H1 (cell line): ENCODE measurements around the gene JMJD8. TPM values are rescaled to one million over a fixed set of nuclear protein-coding genes. Genes with fewer than 3 reads are reported as not detected.

ENCODE experiments used
- CTCF ChIA-PET: fragments of 300-600 bp; sonication (Branson Sonifier 250); formaldehyde crosslinking; loops from one replicate; lab custom pipeline; 2021; ENCODE audit not compliant: partially characterized antibody; lab: Charles Lee
- POLR2A ChIA-PET: fragments of 300-600 bp; sonication (Branson Sonifier 250); formaldehyde crosslinking; loops from one replicate; lab custom pipeline; 2021; ENCODE audit warnings: inconsistent platforms; ENCODE audit not compliant: partially characterized antibody; lab: Charles Lee
- DNase-seq, 2 experiments: peaks; one replicate each; pipeline versions ENCODE4 v3.0.0 to v3.0.0-alpha.2; 2010 to 2022; ENCODE audit warnings: low spot score in 2 of 2, low read depth in 1 of 2, mixed read lengths in 1 of 2
- FAIRE-seq: peaks from 2 replicates; lab custom pipeline; 2011; peaks lifted over from hg19 to GRCh38; lab: Jason Lieb, UNC
- H2AFZ ChIP-seq: 2 replicates; pipeline ENCODE4 v1.8.1; 2012; ENCODE audit warnings: low read length, inconsistent platforms
- H2AK5ac ChIP-seq: 2 replicates; pipeline ENCODE4 v1.6.1; 2013; ENCODE audit warnings: low read depth, low read length
- H2BK120ac ChIP-seq: replicated peaks from 2 replicates; pipeline ENCODE3; 2013; ENCODE audit warnings: low read depth, low read length, inconsistent platforms
- H2BK12ac ChIP-seq: 2 replicates; pipeline ENCODE4 v1.6.1; 2013; ENCODE audit warnings: low read depth, low read length
- H2BK15ac ChIP-seq: 2 replicates; pipeline ENCODE4 v1.6.1; 2013; ENCODE audit warnings: low read length
- H2BK20ac ChIP-seq: 2 replicates; pipeline ENCODE4 v1.6.1; 2013; ENCODE audit warnings: low read length
- H2BK5ac ChIP-seq: 2 replicates; pipeline ENCODE4 v1.6.1; 2013; ENCODE audit warnings: low read depth, low read length
- H3K14ac ChIP-seq: 2 replicates; pipeline ENCODE4 v1.6.1; 2013; ENCODE audit warnings: inconsistent platforms; ENCODE audit not compliant: insufficient read length
- H3K18ac ChIP-seq: 2 replicates; pipeline ENCODE4 v1.6.1; 2013; ENCODE audit warnings: low read length; ENCODE audit errors: extremely low read depth
- H3K23ac ChIP-seq: 2 replicates; pipeline ENCODE4 v1.6.1; 2013; ENCODE audit warnings: inconsistent platforms; ENCODE audit not compliant: insufficient read length
- H3K23me2 ChIP-seq: 2 replicates; pipeline ENCODE4 v1.6.1; 2013; ENCODE audit warnings: low read depth, low read length
- H3K27ac ChIP-seq: 2 replicates; pipeline ENCODE4 v1.6.1; 2011; ENCODE audit warnings: low read depth, low read length, inconsistent platforms
- H3K27me3 ChIP-seq, 4 experiments: replicated peaks in 1 of 4; 1 replicate in 1 of 4; 2 replicates in 3 of 4; pipeline versions ENCODE4 v1.6.1 to v1.8.1; 2011 to 2013; ENCODE audit warnings: low read length in 3 of 4, mild to moderate bottlenecking in 3 of 4, inconsistent platforms in 2 of 4, mixed read lengths in 2 of 4, moderate library complexity in 1 of 4; ENCODE audit not compliant: control insufficient read depth in 3 of 4, insufficient read depth in 3 of 4; ENCODE audit errors: extremely low read depth in 1 of 4
- H3K36me3 ChIP-seq, 4 experiments: 2 replicates each; pipeline versions ENCODE4 v1.6.1 to v1.8.1; 2011 to 2013; ENCODE audit warnings: mild to moderate bottlenecking in 4 of 4, low read length in 3 of 4, moderate library complexity in 2 of 4, control low read depth in 1 of 4, inconsistent platforms in 1 of 4; ENCODE audit not compliant: insufficient read depth in 4 of 4, control insufficient read depth in 2 of 4
- H3K4ac ChIP-seq: replicated peaks from 2 replicates; pipeline ENCODE3; 2013; ENCODE audit warnings: low read length, low read depth, mixed read lengths, inconsistent platforms; ENCODE audit not compliant: insufficient read length
- H3K4me1 ChIP-seq, 4 experiments: replicated peaks in 1 of 4; 1 replicate in 1 of 4; 2 replicates in 3 of 4; pipeline versions ENCODE4 v1.6.1 to v1.8.1; 2011 to 2013; ENCODE audit warnings: low read length in 3 of 4, inconsistent platforms in 2 of 4, mixed read lengths in 1 of 4; ENCODE audit not compliant: insufficient read depth in 4 of 4, control insufficient read depth in 3 of 4
- H3K4me2 ChIP-seq, 2 experiments: 2 replicates each; pipeline versions ENCODE4 v1.6.1 to v1.8.1; 2011 to 2013; ENCODE audit warnings: low read depth in 2 of 2, low read length in 2 of 2, control low read depth in 1 of 2, inconsistent platforms in 1 of 2, mild to moderate bottlenecking in 1 of 2; ENCODE audit not compliant: insufficient read depth in 1 of 2
- H3K4me3 ChIP-seq, 4 experiments: fragments of 200-600, 300-600 bp in 1 of 4; sonication (generic), shearing (Covaris generic), sonication (Bioruptor Twin) in 1 of 4; 2 replicates each; pipeline versions ENCODE4 v1.5.1 to v1.8.1; 2011 to 2016; ENCODE audit warnings: low read length in 4 of 4, low read depth in 3 of 4, control low read depth in 2 of 4, inconsistent platforms in 2 of 4, mild to moderate bottlenecking in 2 of 4, mixed read lengths in 1 of 4, moderate library complexity in 1 of 4; ENCODE audit not compliant: insufficient read depth in 2 of 4; ENCODE audit errors: extremely low read depth in 1 of 4
- H3K56ac ChIP-seq: replicated peaks from 2 replicates; pipeline ENCODE3; 2013; ENCODE audit warnings: low read depth, mild to moderate bottlenecking, mixed read lengths, low read length, inconsistent platforms; ENCODE audit not compliant: insufficient read length
- H3K79me1 ChIP-seq: 2 replicates; pipeline ENCODE4 v1.6.1; 2013; ENCODE audit warnings: low read depth, low read length, control low read depth
- H3K79me2 ChIP-seq, 2 experiments: 2 replicates each; pipeline versions ENCODE4 v1.6.1 to v1.8.1; 2012 to 2013; ENCODE audit warnings: low read length in 2 of 2, mild to moderate bottlenecking in 2 of 2, inconsistent platforms in 1 of 2; ENCODE audit not compliant: insufficient read depth in 2 of 2, control insufficient read depth in 1 of 2
- H3K9ac ChIP-seq, 4 experiments: replicated peaks in 1 of 4; 1 replicate in 1 of 4; 2 replicates in 3 of 4; pipeline versions ENCODE4 v1.6.1 to v1.8.1; 2011 to 2013; ENCODE audit warnings: low read depth in 3 of 4, low read length in 3 of 4, control low read depth in 2 of 4, mild to moderate bottlenecking in 2 of 4, moderate library complexity in 2 of 4, inconsistent platforms in 1 of 4; ENCODE audit errors: extremely low read depth in 1 of 4
- H3K9me3 ChIP-seq, 2 experiments: 2 replicates each; pipeline versions ENCODE4 v1.6.1 to v1.8.1; 2012 to 2013; ENCODE audit warnings: mild to moderate bottlenecking in 2 of 2, moderate library complexity in 2 of 2, control low read depth in 1 of 2, inconsistent platforms in 1 of 2, low read depth in 1 of 2, low read length in 1 of 2, mixed read lengths in 1 of 2; ENCODE audit not compliant: insufficient read depth in 2 of 2
- H4K20me1 ChIP-seq, 2 experiments: replicated peaks in 1 of 2; 2 replicates each; pipeline versions ENCODE3 to v1.8.1; 2011 to 2013; ENCODE audit warnings: inconsistent platforms in 2 of 2, low read length in 2 of 2, mild to moderate bottlenecking in 1 of 2; ENCODE audit not compliant: insufficient read depth in 2 of 2, control insufficient read depth in 1 of 2
- H4K5ac ChIP-seq: 2 replicates; pipeline ENCODE4 v1.6.1; 2013; ENCODE audit warnings: low read length, low read depth, mixed read lengths, inconsistent platforms; ENCODE audit not compliant: insufficient read length
- H4K8ac ChIP-seq: 2 replicates; pipeline ENCODE4 v1.8.0; 2013; ENCODE audit warnings: mild to moderate bottlenecking, moderate library complexity, low read length, inconsistent platforms; ENCODE audit not compliant: insufficient read depth; ENCODE audit errors: extremely low read depth
- H4K91ac ChIP-seq: replicated peaks from 2 replicates; pipeline ENCODE3; 2013; ENCODE audit warnings: low read length, mixed read lengths, inconsistent platforms; ENCODE audit not compliant: insufficient read length
- CEBPB ChIP-seq: IDR thresholded peaks from 2 replicates; pipeline ENCODE4 v1.6.1; 2012; ENCODE audit warnings: low read depth, low read length
- RBBP5 ChIP-seq: IDR thresholded peaks from 2 replicates; pipeline ENCODE4 v1.7.1; 2012; ENCODE audit warnings: low read depth, mild to moderate bottlenecking, inconsistent platforms, low read length, moderate library complexity, borderline replicate concordance
- WGBS, 2 experiments: shearing (Covaris generic) in 1 of 2; methylation state at CpG; one replicate each; pipeline versions ENCODE4 v1.1.6 to v1.1.7; 2013 to 2015; ENCODE audit warnings: low lambda C conversion rate in 2 of 2, mixed read lengths in 2 of 2, inconsistent platforms in 1 of 2, low coverage in 1 of 2, missing lambda C conversion rate in 1 of 2; ENCODE audit not compliant: insufficient replicate concordance in 2 of 2, insufficient coverage in 1 of 2, insufficient read length in 1 of 2; ENCODE audit errors: extremely low coverage in 1 of 2, missing lambda C conversion rate in 1 of 2; 5-methylcytosine and 5-hydroxymethylcytosine counted together
- polyA plus RNA-seq, 7 experiments: library from polyadenylated mRNA; depleted of rRNA in 3 of 7; stranded (reverse) in 5 of 7; unstranded in 2 of 7; fragments of >200 nt in 5 of 7; fragments of 200-250 nt in 2 of 7; gene quantifications; 1 replicate in 5 of 7; 2 replicates in 1 of 7; 4 replicates in 1 of 7; pipeline versions ENCODE4 v1.2.1 to v1.2.3, GENCODE V29; 2011 to 2013; ENCODE audit warnings: missing spikeins in 2 of 7, mixed read lengths in 2 of 7
- total RNA-seq: library from RNA; stranded (reverse); fragmentation: NEBNext Ultra II Directional; extraction: Animal tissue kit (Norgen Biotek cat#: 25700); gene quantifications from 2 replicates; pipeline ENCODE4 v1.2.1, GENCODE V29; 2021

The JMJD8 gene
- total and polyA plus RNA-seq, 2 of the 8 experiments (the other 6 are each of a cell fraction or from before 2014, with no cell fraction given) = 46.4 to 87.4 TPM

DNA sequence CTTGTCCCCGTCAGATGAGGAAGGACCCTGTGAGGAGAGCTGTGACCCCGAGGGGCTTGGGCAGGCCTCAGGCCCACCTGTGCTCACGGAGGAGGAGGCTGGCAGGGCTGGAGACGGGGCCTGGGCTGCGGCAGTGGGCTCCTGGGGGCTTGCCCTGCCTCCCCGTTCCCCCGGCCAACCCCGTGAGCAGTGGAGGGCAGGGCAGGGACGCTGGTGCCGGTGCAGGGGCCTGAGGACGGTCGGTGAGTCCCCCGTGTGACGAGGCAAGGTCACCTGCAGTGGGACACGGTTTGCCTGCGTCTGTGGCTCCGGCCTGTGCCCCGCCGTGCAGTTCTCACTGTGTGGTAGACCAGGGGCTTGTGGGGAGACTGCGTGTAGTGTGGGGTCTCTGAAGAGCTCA lies 24.5 kb downstream of the JMJD8 start:
- FAIRE-seq = no peak
- 89% methylated on average over 17 of the region's 20 CpGs; no CpG with 5 or more reads in 1 of the 2 experiments for WGBS, 2 experiments

More for the DNA sequence above, 24.5 kb downstream of the JMJD8 start:
- H2BK12ac ChIP-seq = no peak overlapping the region
- no peak overlapping the region for H4K5ac ChIP-seq
- no peak overlapping the region for H2AK5ac ChIP-seq
- H3K9me3 ChIP-seq = no peaks in the 10 kb centered on the region
- H3K4ac ChIP-seq = no peak overlapping the region
- no peaks in the 10 kb centered on the region for H3K27me3 ChIP-seq
- no peak overlapping the region for H3K18ac ChIP-seq
- no peak overlapping the region for H2BK20ac ChIP-seq
- no peaks in the 10 kb centered on the region for H3K23me2 ChIP-seq
- no peak for TF ChIP-seq CEBPB
- no peak for TF ChIP-seq RBBP5
- H3K4me3 ChIP-seq = no peak overlapping the region
- no peaks in the 10 kb centered on the region for H4K20me1 ChIP-seq
- H3K79me2 ChIP-seq = no peaks in the 10 kb centered on the region
- no peak overlapping the region for H2BK5ac ChIP-seq
- no peaks in the 10 kb centered on the region for H3K79me1 ChIP-seq
- no peak overlapping the region for H3K14ac ChIP-seq
- ChIA-PET CTCF (interaction anchor here (0.6 to 11.3 kb wide), 14 partner anchors 9 to 268 kb away, joined by 3 to 104 read pairs (median 5); partner anchors contain the start of genes METTL26, RHBDL1 and WDR90), POLR2A (interaction anchor here (0.7 to 17.4 kb wide), 7 partner anchors 9 to 72 kb away, joined by 3 to 214 read pairs (median 6); partner anchors contain the start of genes JMJD8, RHBDL1, STUB1 and WDR90)
- H3K9ac ChIP-seq = no peak overlapping the region
- H3K36me3 ChIP-seq = peaks cover 0 to 34% (median 1%) of the 10 kb centered on the region in 4 experiments; a peak in 3 of 8 replicates
- DNase-seq = no peak
- no peak overlapping the region for H2BK120ac ChIP-seq
- H4K8ac ChIP-seq = peak overlapping the region; percentile 25; the same call in 1 of the 2 replicates
- H3K4me1 ChIP-seq = peaks cover 0 to 8% (median 1%) of the 10 kb centered on the region in 4 experiments; a peak in 4 of 7 replicates
- no peak overlapping the region for H3K4me2 ChIP-seq
- no peak overlapping the region for H3K56ac ChIP-seq
- no peak overlapping the region for H2AFZ ChIP-seq
- no peak overlapping the region for H3K27ac ChIP-seq
- H2BK15ac ChIP-seq = no peak overlapping the region
- H4K91ac ChIP-seq = no peak overlapping the region
- no peak overlapping the region for H3K23ac ChIP-seq
